ENCODE measurements around the gene NKD2.

GRCh38 chr5:1015507-1015906, 6.9 kb downstream of the NKD2 start:
- TF ChIP-seq POLR2A (IDR thresholded peaks at IDR 0.05; ENCODE audit: low read depth, low read length) (no peak), POLR2AphosphoS5 (IDR thresholded peaks at IDR 0.05; ENCODE audit: low read depth, low read length) (no peak), TAF1 (IDR thresholded peaks at IDR 0.05; ENCODE audit: low read depth, low read length) (no peak), PAX5 (IDR thresholded peaks at IDR 0.05; ENCODE audit: insufficient read depth, low read length, severe bottlenecking) (no peak), SPI1 (IDR thresholded peaks at IDR 0.05; ENCODE audit: low read depth, low read length) (no peak)
